KMS-11 (cell line): ENCODE results near the gene BRAP.
A peak's percentile ranks its signal among the peaks of the same experiment; 100 is the strongest.
"Not testable (repeated sequence)": the region's sequence is repeated elsewhere in the genome, so short reads cannot be mapped to it uniquely, and the experiment has no call there.

ENCODE experiments used
- H2AFZ ChIP-seq: fragments of 200-600 bp; sonication (generic); 2 replicates; pipeline ENCODE4 v1.6.1; 2016; ENCODE audit warnings: antibody characterized with exemption, mixed run types, low read depth
- H3K27ac ChIP-seq: fragments of 200-600 bp; sonication (generic); 2 replicates; pipeline ENCODE4 v1.6.1; 2016; ENCODE audit warnings: mild to moderate bottlenecking, mixed run types
- H3K27me3 ChIP-seq: fragments of 200-600 bp; sonication (generic); 2 replicates; pipeline ENCODE4 v1.6.1; 2017; ENCODE audit warnings: mild to moderate bottlenecking, low read depth, mixed run types, moderate library complexity; ENCODE audit not compliant: insufficient read depth
- H3K36me3 ChIP-seq: fragments of 200-600 bp; sonication (generic); 2 replicates; pipeline ENCODE4 v1.6.1; 2017; ENCODE audit warnings: mild to moderate bottlenecking, mixed run types; ENCODE audit not compliant: insufficient read depth
- H3K4me1 ChIP-seq: fragments of 200-600 bp; sonication (generic); 2 replicates; pipeline ENCODE4 v1.6.1; 2016; ENCODE audit warnings: mild to moderate bottlenecking, low read depth, mixed run types; ENCODE audit not compliant: poor library complexity, severe bottlenecking
- H3K4me2 ChIP-seq: fragments of 200-600 bp; sonication (generic); 2 replicates; pipeline ENCODE4 v1.7.0; 2016; ENCODE audit warnings: mild to moderate bottlenecking, mixed run types
- H3K4me3 ChIP-seq: fragments of 200-600 bp; sonication (generic); IDR thresholded peaks from 2 replicates; pipeline ENCODE4 v1.6.1; 2017; ENCODE audit warnings: low read depth, low read length, mixed read lengths; ENCODE audit not compliant: insufficient read depth
- H3K79me2 ChIP-seq: fragments of 200-600 bp; sonication (generic); 2 replicates; pipeline ENCODE4 v1.6.1; 2016; ENCODE audit warnings: low read depth, mixed run types; ENCODE audit not compliant: insufficient read depth
- H3K9ac ChIP-seq: fragments of 200-600 bp; sonication (generic); 2 replicates; pipeline ENCODE4 v1.6.1; 2016; ENCODE audit warnings: mild to moderate bottlenecking, mixed run types
- H4K20me1 ChIP-seq: fragments of 200-600 bp; sonication (generic); 2 replicates; pipeline ENCODE4 v1.6.1; 2016; ENCODE audit warnings: mild to moderate bottlenecking, mixed run types; ENCODE audit not compliant: insufficient read depth
- TF ChIP-seq, protein P1 (sequence below): fragments of 200-600 bp; sonication (generic); conservative IDR thresholded peaks from 2 replicates; pipeline ENCODE4 v1.6.1; 2017; ENCODE audit warnings: low read depth, mild to moderate bottlenecking, antibody characterized with exemption, low read length, moderate library complexity, mixed read lengths

Gene BRAP

DNA sequence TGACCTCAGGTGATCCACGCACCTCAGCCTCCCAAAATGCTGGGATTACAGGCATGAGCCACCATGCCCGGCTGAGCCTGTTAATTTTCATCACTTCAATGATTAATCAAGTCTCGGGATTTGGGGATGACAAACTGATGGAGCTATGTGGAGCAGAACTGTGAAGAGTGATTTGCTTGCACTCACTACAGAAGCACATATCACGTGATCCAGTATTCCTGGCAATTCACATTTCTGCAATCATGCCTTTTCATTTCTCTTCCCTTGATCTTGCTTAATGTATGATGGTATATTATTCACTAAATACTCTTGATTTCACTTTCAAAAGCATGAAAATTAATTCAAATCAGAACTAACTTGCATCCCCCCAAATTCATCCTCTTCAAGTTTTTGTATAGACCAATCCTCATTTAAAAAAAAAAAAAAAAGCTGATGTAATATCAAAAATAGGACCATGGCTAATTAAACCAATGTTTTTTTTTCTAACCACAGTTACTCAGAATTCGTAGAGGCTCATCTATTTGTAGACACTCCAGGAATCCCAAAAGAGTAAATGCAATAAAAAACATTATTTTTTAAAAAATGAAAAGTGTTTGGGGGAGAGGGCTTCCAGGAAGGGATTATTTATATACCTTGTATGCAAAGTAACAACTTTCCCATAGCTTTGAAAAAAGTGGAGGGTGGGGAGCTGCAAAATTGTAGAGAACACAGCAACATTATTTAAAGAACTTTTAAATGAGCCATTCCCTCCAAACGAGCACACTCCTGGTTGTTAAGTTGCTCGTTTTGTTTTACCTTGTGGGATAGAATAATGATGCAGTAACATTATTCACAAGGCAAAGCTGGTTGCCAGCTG lies 79.6 kb downstream of the BRAP start:
- Histone ChIP-seq H3K4me1 (no peaks in the 10 kb centered on the region), H3K36me3 (no peaks in the 10 kb centered on the region), H4K20me1 (no peaks in the 10 kb centered on the region), H3K27me3 (no peaks in the 10 kb centered on the region), H2AFZ (no peak overlapping the region), H3K4me3 (no peak overlapping the region), H3K27ac (no peak overlapping the region), H3K4me2 (no peak overlapping the region), H3K79me2 (no peaks in the 10 kb centered on the region), H3K9ac (no peak overlapping the region)
- TF ChIP-seq, protein P1, sequence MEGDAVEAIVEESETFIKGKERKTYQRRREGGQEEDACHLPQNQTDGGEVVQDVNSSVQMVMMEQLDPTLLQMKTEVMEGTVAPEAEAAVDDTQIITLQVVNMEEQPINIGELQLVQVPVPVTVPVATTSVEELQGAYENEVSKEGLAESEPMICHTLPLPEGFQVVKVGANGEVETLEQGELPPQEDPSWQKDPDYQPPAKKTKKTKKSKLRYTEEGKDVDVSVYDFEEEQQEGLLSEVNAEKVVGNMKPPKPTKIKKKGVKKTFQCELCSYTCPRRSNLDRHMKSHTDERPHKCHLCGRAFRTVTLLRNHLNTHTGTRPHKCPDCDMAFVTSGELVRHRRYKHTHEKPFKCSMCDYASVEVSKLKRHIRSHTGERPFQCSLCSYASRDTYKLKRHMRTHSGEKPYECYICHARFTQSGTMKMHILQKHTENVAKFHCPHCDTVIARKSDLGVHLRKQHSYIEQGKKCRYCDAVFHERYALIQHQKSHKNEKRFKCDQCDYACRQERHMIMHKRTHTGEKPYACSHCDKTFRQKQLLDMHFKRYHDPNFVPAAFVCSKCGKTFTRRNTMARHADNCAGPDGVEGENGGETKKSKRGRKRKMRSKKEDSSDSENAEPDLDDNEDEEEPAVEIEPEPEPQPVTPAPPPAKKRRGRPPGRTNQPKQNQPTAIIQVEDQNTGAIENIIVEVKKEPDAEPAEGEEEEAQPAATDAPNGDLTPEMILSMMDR = no peak

DNA sequence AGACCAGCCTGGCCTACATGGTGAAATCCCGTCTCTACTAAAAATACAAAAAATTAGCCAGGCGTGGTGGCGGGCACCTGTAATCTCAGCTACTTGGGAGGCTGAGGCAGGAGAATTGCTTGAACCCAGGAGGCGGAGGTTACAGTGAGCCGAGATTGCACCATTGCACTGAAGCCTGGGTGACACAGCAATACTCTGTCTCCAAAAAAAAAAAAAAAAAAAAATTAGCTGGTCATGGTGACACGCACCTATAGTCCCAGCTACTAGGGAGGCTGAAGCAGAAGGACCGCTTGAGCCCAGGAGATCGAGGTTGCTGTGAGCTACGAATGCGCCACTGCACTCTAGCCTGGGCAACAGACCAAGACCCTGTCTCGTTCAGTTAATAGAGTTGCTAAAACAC lies 82.9 kb downstream of the BRAP start:
- H3K27ac ChIP-seq, H3K27me3 ChIP-seq, H3K9ac ChIP-seq, H3K4me2 ChIP-seq, H3K4me1 ChIP-seq, H2AFZ ChIP-seq, H4K20me1 ChIP-seq, H3K36me3 ChIP-seq, H3K79me2 ChIP-seq, H3K4me3 ChIP-seq: not testable (repeated sequence)

DNA sequence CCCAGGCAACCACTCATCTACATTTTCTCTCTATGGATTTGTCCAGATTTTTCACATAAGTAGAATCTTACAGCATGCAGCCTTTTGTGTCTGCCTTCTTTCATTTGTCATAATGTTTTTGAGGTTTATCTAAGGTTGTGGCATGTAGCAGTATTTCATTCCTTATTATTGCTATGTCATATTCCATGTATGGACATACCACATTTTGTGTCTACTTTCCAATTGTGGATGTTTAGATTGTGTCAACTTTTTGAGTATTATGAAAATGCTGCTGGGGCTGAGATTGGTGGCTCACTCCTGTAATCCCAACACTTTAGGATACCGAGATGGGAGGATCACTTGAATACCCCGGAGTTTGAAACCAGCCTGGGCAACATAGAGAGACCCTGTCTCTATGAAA lies 83.4 kb downstream of the BRAP start:
- Histone ChIP-seq H3K4me2 (no peak overlapping the region), H3K4me3 (no peak overlapping the region), H4K20me1 (no peaks in the 10 kb centered on the region), H3K4me1 (peaks cover 8% of the 10 kb centered on the region), H3K27ac (no peak overlapping the region), H3K36me3 (no peaks in the 10 kb centered on the region), H2AFZ (no peak overlapping the region), H3K27me3 (no peaks in the 10 kb centered on the region), H3K9ac (no peak overlapping the region), H3K79me2 (peaks cover 7% of the 10 kb centered on the region; the same call in 1 of the 2 replicates)
- TF ChIP-seq, protein P1 = no peak

DNA sequence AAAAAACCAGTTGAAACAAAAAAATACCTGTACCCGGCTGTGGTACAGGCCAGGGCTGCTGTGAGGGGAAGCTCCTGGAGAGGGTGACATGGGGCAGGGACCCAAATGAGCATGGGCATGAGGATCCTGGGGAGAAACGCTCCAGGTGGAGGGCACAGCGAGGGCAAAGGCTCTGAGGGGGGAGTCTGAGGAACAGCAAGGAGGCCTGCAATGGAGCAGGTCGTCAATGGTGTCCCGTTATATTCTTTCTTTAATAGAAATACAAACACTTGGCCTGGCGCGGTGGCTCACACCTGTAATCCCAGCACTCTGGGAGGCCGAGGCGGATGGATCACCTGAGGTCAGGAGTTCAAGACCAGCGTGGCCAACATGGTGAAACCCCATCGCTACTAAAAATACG lies 84.8 kb downstream of the BRAP start:
- not testable (repeated sequence) for H2AFZ ChIP-seq, H3K27ac ChIP-seq, H3K27me3 ChIP-seq, H3K4me3 ChIP-seq, H3K9ac ChIP-seq, H4K20me1 ChIP-seq, H3K36me3 ChIP-seq, H3K4me2 ChIP-seq
- H3K79me2 ChIP-seq = peaks cover 21% of the 10 kb centered on the region; the same call in 1 of the 2 replicates
- H3K4me1 ChIP-seq = peaks cover 18% of the 10 kb centered on the region

DNA sequence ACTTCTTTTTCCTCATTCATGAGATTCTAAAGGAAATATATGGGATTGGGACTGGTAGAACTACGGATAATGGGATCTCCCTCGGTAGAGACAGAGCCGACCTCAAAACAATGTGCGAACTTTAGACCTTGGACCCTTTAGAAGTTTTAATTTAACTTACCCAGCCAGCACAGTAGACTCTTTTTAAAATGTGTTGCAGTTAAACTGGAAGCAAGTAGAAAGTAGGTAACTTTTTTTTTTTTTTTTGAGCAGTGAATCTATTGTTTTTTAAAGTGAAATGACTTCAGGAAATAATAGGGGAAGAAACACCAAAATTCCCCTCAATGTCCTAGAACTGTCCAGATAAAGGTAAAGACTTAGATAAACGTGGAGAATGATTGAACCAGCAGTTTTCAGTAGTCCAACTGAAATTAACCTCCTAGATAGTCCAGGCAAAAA lies 85.5 kb downstream of the BRAP start:
- Histone ChIP-seq H4K20me1 (no peaks in the 10 kb centered on the region), H2AFZ (peak overlapping the region; percentile 53), H3K4me3 (no peak overlapping the region)

More for the DNA sequence above, 85.5 kb downstream of the BRAP start:
- Histone ChIP-seq H3K36me3 (no peaks in the 10 kb centered on the region), H3K27ac (peak overlapping the region; percentile 65), H3K4me2 (peak overlapping the region; percentile 63), H3K79me2 (peaks cover 28% of the 10 kb centered on the region), H3K27me3 (no peaks in the 10 kb centered on the region), H3K4me1 (peaks cover 18% of the 10 kb centered on the region), H3K9ac (peak overlapping the region; percentile 49; the same call in 1 of the 2 replicates)
- TF ChIP-seq, protein P1 = no peak
